CD8-positive, alpha-beta memory T cell (primary cell): ENCODE results near the gene STK4. TPM values are rescaled to one million over a fixed set of nuclear protein-coding genes. Genes with fewer than 3 reads are reported as not detected.

Source experiments
- CTCF ChIA-PET: fragments of 350-600 bp; sonication (Branson Sonifier 250); formaldehyde crosslinking; loops from one replicate; lab custom pipeline; 2021; ENCODE audit warnings: antibody characterized with exemption; lab: Charles Lee
- POLR2A ChIA-PET: fragments of 350-600 bp; sonication (Branson Sonifier 250); formaldehyde crosslinking; loops from one replicate; lab custom pipeline; 2021; ENCODE audit warnings: antibody characterized with exemption; lab: Charles Lee
- DNase-seq, 5 donors: peaks; one replicate each; pipeline versions ENCODE4 v3.0.0 to v3.0.0-alpha.2; 2020 to 2022; ENCODE audit warnings: mixed read lengths in 1 of 5
- H3K27ac ChIP-seq: one replicate; pipeline ENCODE4 v1.7.0; 2013; ENCODE audit warnings: low read depth, mild to moderate bottlenecking, low read length, moderate library complexity
- H3K27me3 ChIP-seq: 2 replicates; pipeline ENCODE4 v1.7.0; 2013; ENCODE audit warnings: low read length, mild to moderate bottlenecking; ENCODE audit not compliant: insufficient read depth, poor library complexity, severe bottlenecking
- H3K36me3 ChIP-seq: 2 replicates; pipeline ENCODE4 v1.7.0; 2013; ENCODE audit warnings: mild to moderate bottlenecking, low read length, moderate library complexity; ENCODE audit not compliant: insufficient read depth
- H3K4me1 ChIP-seq: 2 replicates; pipeline ENCODE4 v1.7.0; 2013; ENCODE audit warnings: mild to moderate bottlenecking, low read length, moderate library complexity; ENCODE audit not compliant: insufficient read depth
- H3K4me3 ChIP-seq: 2 replicates; pipeline ENCODE4 v1.7.0; 2013; ENCODE audit warnings: mild to moderate bottlenecking, low read length
- H3K9me3 ChIP-seq: 2 replicates; pipeline ENCODE4 v1.7.0; 2013; ENCODE audit warnings: mild to moderate bottlenecking, low read length
- H3K27ac Mint-ChIP-seq, 8 donors: one replicate each; pipeline ENCODE4 v1.8.0; 2020 to 2021; ENCODE audit warnings: mixed read lengths in 8 of 8, mild to moderate bottlenecking in 6 of 8, inconsistent platforms in 3 of 8, moderate library complexity in 3 of 8
- H3K27me3 Mint-ChIP-seq, 2 donors: one replicate each; pipeline ENCODE4 v1.8.0; 2020 to 2021; ENCODE audit warnings: mixed read lengths in 2 of 2, mild to moderate bottlenecking in 1 of 2, moderate library complexity in 1 of 2
- H3K36me3 Mint-ChIP-seq, 3 donors: one replicate each; pipeline ENCODE4 v1.8.0; 2020 to 2021; ENCODE audit warnings: mixed read lengths in 3 of 3, inconsistent platforms in 1 of 3, mild to moderate bottlenecking in 1 of 3
- H3K4me1 Mint-ChIP-seq, 3 donors: one replicate each; pipeline ENCODE4 v1.8.0; 2020 to 2021; ENCODE audit warnings: mixed read lengths in 3 of 3, inconsistent platforms in 1 of 3, mild to moderate bottlenecking in 1 of 3
- H3K4me3 Mint-ChIP-seq, 7 donors: one replicate each; pipeline ENCODE4 v1.8.0; 2020 to 2021; ENCODE audit warnings: mixed read lengths in 7 of 7, mild to moderate bottlenecking in 6 of 7, moderate library complexity in 4 of 7, inconsistent platforms in 2 of 7
- H3K9me3 Mint-ChIP-seq, 5 donors: one replicate each; pipeline ENCODE4 v1.8.0; 2020 to 2022; ENCODE audit warnings: mixed read lengths in 5 of 5, mild to moderate bottlenecking in 3 of 5, moderate library complexity in 2 of 5, inconsistent platforms in 1 of 5
- polyA plus RNA-seq: library from polyadenylated mRNA; unstranded; fragments of 300-500 nt; fragmentation: Illumina TruSeq; gene quantifications from one replicate; pipeline ENCODE4 v1.2.3, GENCODE V29; 2021
- total RNA-seq, 2 experiments: library from RNA; stranded (reverse); gene quantifications; one replicate each; pipeline ENCODE4 v1.2.3, GENCODE V29; 2021

STK4 gene
- total and polyA plus RNA-seq, 3 experiments from 2014 or later = 192 to 210 (median 200) TPM

GRCh38 chr20:45095805-45096238 is 129.5 kb downstream of the STK4 start:
- Mint-ChIP-seq H3K27ac (peak overlapping the region in 1 of 8 donors; percentile 63), H3K4me3 (no peak overlapping the region), H3K9me3 (no peaks in the 10 kb centered on the region), H3K4me1 (peaks cover 8 to 26% (median 12%) of the 10 kb centered on the region in 3 donors), H3K36me3 (peaks cover 0 to 10% (median 4%) of the 10 kb centered on the region in 3 donors), H3K27me3 (peaks cover 28 to 33% of the 10 kb centered on the region in 2 donors)
- Histone ChIP-seq H3K4me1 (peaks cover 3% of the 10 kb centered on the region), H3K27ac (no peak overlapping the region), H3K36me3 (no peaks in the 10 kb centered on the region), H3K9me3 (no peaks in the 10 kb centered on the region), H3K27me3 (peaks cover 35% of the 10 kb centered on the region), H3K4me3 (no peak overlapping the region)
- POLR2A ChIA-PET = interaction anchor here (0.7 kb wide), 1 partner anchor 43 kb away, joined by 3 read pairs; no protein-coding TSS in a partner anchor
- CTCF ChIA-PET = interaction anchor here (0.8 to 7.7 kb wide), 31 partner anchors 9 to 675 kb away, joined by 3 to 65 read pairs (median 5); partner anchors contain the start of gene TOMM34
- peak; percentile 29 to 68 (median 49) for DNase-seq

GRCh38 chr20:45096781-45097180 is 130.5 kb downstream of the STK4 start:
- no peaks in the 10 kb centered on the region for H3K9me3 Mint-ChIP-seq
- peaks cover 12 to 30% (median 15%) of the 10 kb centered on the region in 3 donors for H3K4me1 Mint-ChIP-seq
- peak overlapping the region in 1 of 7 donors; percentile 15 for H3K4me3 Mint-ChIP-seq
- Histone ChIP-seq H3K36me3 (no peaks in the 10 kb centered on the region), H3K4me1 (peaks cover 3% of the 10 kb centered on the region), H3K27me3 (peaks cover 35% of the 10 kb centered on the region), H3K4me3 (no peak overlapping the region), H3K27ac (no peak overlapping the region), H3K9me3 (no peaks in the 10 kb centered on the region)
- POLR2A ChIA-PET = no interaction called here
- H3K27me3 Mint-ChIP-seq = peaks cover 32 to 40% of the 10 kb centered on the region in 2 donors
- peaks cover 0 to 3% (median 0%) of the 10 kb centered on the region in 3 donors for H3K36me3 Mint-ChIP-seq
- no peak for DNase-seq
- CTCF ChIA-PET = interaction anchor here (0.9 to 7.7 kb wide), 23 partner anchors 10 to 674 kb away, joined by 3 to 65 read pairs (median 7); partner anchors contain the start of gene TOMM34
- H3K27ac Mint-ChIP-seq = peak overlapping the region in 1 of 8 donors; percentile 22

GRCh38 chr20:45097485-45098102 is 131.3 kb downstream of the STK4 start:
- H3K4me3 ChIP-seq = no peak overlapping the region
- H3K36me3 Mint-ChIP-seq = peaks cover 0 to 4% (median 0%) of the 10 kb centered on the region in 3 donors
- H3K4me1 ChIP-seq = peaks cover 3% of the 10 kb centered on the region
- H3K27ac Mint-ChIP-seq = no peak overlapping the region
- POLR2A ChIA-PET = no interaction called here
- peaks cover 32 to 44% of the 10 kb centered on the region in 2 donors for H3K27me3 Mint-ChIP-seq
- peak in 2 of 5 donors; percentile 24 to 29 for DNase-seq
- no peaks in the 10 kb centered on the region for H3K36me3 ChIP-seq
- no peak overlapping the region for H3K27ac ChIP-seq
- peak overlapping the region in 6 of 7 donors; percentile 30 to 66 (median 62) for H3K4me3 Mint-ChIP-seq
- no peaks in the 10 kb centered on the region for H3K9me3 ChIP-seq
- peaks cover 12 to 30% (median 15%) of the 10 kb centered on the region in 3 donors for H3K4me1 Mint-ChIP-seq
- peaks cover 35% of the 10 kb centered on the region for H3K27me3 ChIP-seq
- H3K9me3 Mint-ChIP-seq = no peaks in the 10 kb centered on the region
- CTCF ChIA-PET = interaction anchor here (1.2 to 7.7 kb wide), 12 partner anchors 9 to 216 kb away, joined by 3 to 65 read pairs (median 9); partner anchors contain the start of gene TOMM34

DNA sequence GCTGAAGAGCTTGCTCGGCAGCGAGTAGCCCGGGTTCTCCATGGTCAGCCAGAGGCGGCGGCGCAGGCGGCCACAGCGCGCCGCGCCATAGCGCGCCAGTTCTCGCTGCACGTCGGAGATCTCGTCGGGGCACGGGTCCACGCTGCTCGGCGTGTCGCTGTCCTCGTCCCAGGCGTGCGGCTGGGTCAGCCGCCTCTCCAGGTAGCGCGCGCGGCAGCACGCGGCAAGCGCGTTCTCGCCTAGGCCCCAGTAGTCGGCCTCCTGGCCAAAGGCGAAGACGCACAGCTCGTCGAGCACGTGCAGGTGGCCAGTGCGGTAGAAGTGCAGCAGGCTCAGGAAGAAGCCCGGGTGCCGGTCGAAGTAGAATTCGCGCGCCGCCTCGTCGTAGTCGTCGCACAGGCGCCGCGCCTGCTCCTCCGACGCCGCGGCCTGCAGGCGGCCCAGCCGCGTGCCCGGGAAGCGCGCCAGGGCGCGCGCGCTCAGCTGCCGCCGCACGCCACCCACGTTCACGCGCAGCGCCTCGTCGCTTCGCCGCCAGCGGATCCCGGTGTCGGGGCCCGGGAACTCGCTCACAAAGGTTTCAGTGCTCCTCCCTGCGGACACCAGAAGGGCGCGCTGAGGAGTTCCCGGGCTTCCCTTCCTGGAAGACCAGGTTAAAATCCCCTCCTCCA is 131.9 kb downstream of the STK4 start:
- Histone ChIP-seq H3K27ac (no peak overlapping the region), H3K4me3 (no peak overlapping the region), H3K36me3 (no peaks in the 10 kb centered on the region), H3K27me3 (peaks cover 35% of the 10 kb centered on the region), H3K4me1 (peaks cover 3% of the 10 kb centered on the region), H3K9me3 (no peaks in the 10 kb centered on the region)
- Mint-ChIP-seq H3K36me3 (peaks cover 0 to 4% (median 0%) of the 10 kb centered on the region in 3 donors), H3K4me1 (peaks cover 12 to 30% (median 15%) of the 10 kb centered on the region in 3 donors), H3K4me3 (peak overlapping the region in 4 of 7 donors; percentile 54 to 70 (median 64)), H3K27ac (no peak overlapping the region), H3K27me3 (peaks cover 32 to 47% of the 10 kb centered on the region in 2 donors), H3K9me3 (no peaks in the 10 kb centered on the region)
- POLR2A ChIA-PET = no interaction called here
- peak in 2 of 5 donors; percentile 11 to 28 for DNase-seq
- CTCF ChIA-PET = interaction anchor here (1.4 to 7.7 kb wide), 5 partner anchors 8 to 87 kb away, joined by 3 to 65 read pairs (median 26); no protein-coding TSS in a partner anchor

- H3K4me1 ChIP-seq = peaks cover 3% of the 10 kb centered on the region
- no peak within 1 kb of the TSS for H3K4me3 ChIP-seq
- H3K27ac ChIP-seq = no peak within 1 kb of the TSS
- no peaks in the 10 kb centered on the region for H3K9me3 Mint-ChIP-seq
- no peak within 1 kb of the TSS for H3K27ac Mint-ChIP-seq
- H3K27me3 Mint-ChIP-seq = peaks cover 38 to 60% of the 10 kb centered on the region in 2 donors
- H3K36me3 Mint-ChIP-seq = peaks cover 0 to 4% (median 0%) of the 10 kb centered on the region in 3 donors
- no peaks in the 10 kb centered on the region for H3K9me3 ChIP-seq
- ChIA-PET POLR2A (no interaction called here), CTCF (interaction anchor here (1.1 to 7.7 kb wide), 3 partner anchors 11 to 140 kb away, joined by 3 to 65 read pairs (median 4); partner anchors contain the start of gene TOMM34)
- no peak for DNase-seq
- peak within 1 kb of the TSS in 2 of 7 donors; percentile 10 to 29 for H3K4me3 Mint-ChIP-seq
- peaks cover 35% of the 10 kb centered on the region for H3K27me3 ChIP-seq
- peaks cover 12 to 25% (median 12%) of the 10 kb centered on the region in 3 donors for H3K4me1 Mint-ChIP-seq
- no peaks in the 10 kb centered on the region for H3K36me3 ChIP-seq
Measured at GRCh38 chr20:45100563-45101245, 134.4 kb downstream of the STK4 start, which contains the start of gene KCNS1. Gene KCNS1, minus strand, starts transcription at chr20:45101127. Its CDS starts 1,891 bp downstream, at chr20:45099236.

GRCh38 chr20:45101333-45101850 is 135.1 kb downstream of the STK4 start:
- H3K36me3 Mint-ChIP-seq = peaks cover 0 to 4% (median 0%) of the 10 kb centered on the region in 3 donors
- H3K27me3 Mint-ChIP-seq = peaks cover 38 to 60% of the 10 kb centered on the region in 2 donors
- Histone ChIP-seq H3K36me3 (no peaks in the 10 kb centered on the region), H3K27ac (no peak overlapping the region), H3K27me3 (peaks cover 35% of the 10 kb centered on the region), H3K4me1 (no peaks in the 10 kb centered on the region), H3K4me3 (no peak overlapping the region), H3K9me3 (no peaks in the 10 kb centered on the region)
- H3K9me3 Mint-ChIP-seq = no peaks in the 10 kb centered on the region
- ChIA-PET POLR2A (interaction anchor here (0.5 kb wide), 1 partner anchor 102 kb away, joined by 3 read pairs; no protein-coding TSS in a partner anchor), CTCF (no interaction called here)
- DNase-seq = no peak
- peak overlapping the region in 1 of 7 donors; percentile 29 for H3K4me3 Mint-ChIP-seq
- peaks cover 9 to 22% (median 12%) of the 10 kb centered on the region in 3 donors for H3K4me1 Mint-ChIP-seq
- no peak overlapping the region for H3K27ac Mint-ChIP-seq

DNA sequence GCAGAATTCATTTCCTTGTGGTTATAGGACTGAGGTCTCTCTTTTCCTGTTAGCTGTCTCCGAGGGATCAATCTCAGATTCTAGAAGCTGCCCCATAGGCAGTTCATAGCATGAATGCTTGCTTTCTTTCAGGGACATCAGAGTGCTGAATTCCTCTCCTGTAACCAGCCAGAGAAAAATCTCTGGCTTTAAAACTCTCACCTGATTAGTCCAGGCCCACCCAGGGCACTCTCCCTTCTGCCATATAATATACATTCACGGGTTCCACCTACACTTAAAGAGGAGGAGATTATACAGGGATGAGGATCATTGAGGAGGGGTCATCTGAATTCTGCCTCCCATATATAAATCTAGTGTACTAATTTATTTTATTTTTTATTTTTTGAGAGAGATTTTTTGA is 136.8 kb downstream of the STK4 start:
- H3K27ac ChIP-seq = no peak overlapping the region
- H3K27me3 ChIP-seq = peaks cover 21% of the 10 kb centered on the region
- no peak overlapping the region for H3K4me3 Mint-ChIP-seq
- no peaks in the 10 kb centered on the region for H3K36me3 ChIP-seq
- H3K27me3 Mint-ChIP-seq = peaks cover 30 to 60% of the 10 kb centered on the region in 2 donors
- no peak overlapping the region for H3K27ac Mint-ChIP-seq
- no peaks in the 10 kb centered on the region for H3K9me3 Mint-ChIP-seq
- no peaks in the 10 kb centered on the region for H3K4me1 ChIP-seq
- DNase-seq = no peak
- CTCF ChIA-PET = interaction anchor here (0.7 to 2.0 kb wide), 2 partner anchors 9 to 10 kb away, joined by 3 to 5 read pairs; no protein-coding TSS in a partner anchor
- POLR2A ChIA-PET = no interaction called here
- no peaks in the 10 kb centered on the region for H3K9me3 ChIP-seq
- no peak overlapping the region for H3K4me3 ChIP-seq
- peaks cover 5 to 18% (median 12%) of the 10 kb centered on the region in 3 donors for H3K4me1 Mint-ChIP-seq
- peaks cover 0 to 4% (median 0%) of the 10 kb centered on the region in 3 donors for H3K36me3 Mint-ChIP-seq
